WTC11 (cell line): ENCODE measurements around the gene FAM78B. TPM values are rescaled to one million over a fixed set of nuclear protein-coding genes. Genes with fewer than 3 reads are reported as not detected.

ENCODE experiments used
- ATAC-seq: fragments of 200-7000 bp; cut with Tn5 transposase; 2 replicates; pipeline ENCODE4 v1.10.0; 2021; ENCODE audit warnings: mild to moderate bottlenecking, moderate library complexity
- CTCF ChIA-PET: fragments of 300-600 bp; sonication (Branson Sonifier 250); formaldehyde crosslinking; loops from one replicate; lab custom pipeline; 2021; ENCODE audit warnings: antibody characterized with exemption; lab: Charles Lee
- POLR2A ChIA-PET: fragments of 350-600 bp; sonication (Branson Sonifier 250); formaldehyde crosslinking; loops from one replicate; lab custom pipeline; 2021; ENCODE audit warnings: antibody characterized with exemption; lab: Charles Lee
- DNase-seq: peaks from one replicate; pipeline ENCODE4 v3.0.0; 2021; ENCODE audit warnings: low spot score
- H3K27ac Mint-ChIP-seq: 2 replicates; pipeline ENCODE4 v1.8.0; 2021; ENCODE audit warnings: mixed read lengths
- H3K27me3 Mint-ChIP-seq: 2 replicates; pipeline ENCODE4 v1.8.0; 2021; ENCODE audit warnings: low read depth, mild to moderate bottlenecking, moderate library complexity, mixed read lengths
- H3K36me3 Mint-ChIP-seq: 2 replicates; pipeline ENCODE4 v1.8.0; 2021; ENCODE audit warnings: mixed read lengths
- H3K4me1 Mint-ChIP-seq: 2 replicates; pipeline ENCODE4 v1.8.0; 2022; ENCODE audit warnings: mixed read lengths
- H3K4me3 Mint-ChIP-seq: 2 replicates; pipeline ENCODE4 v1.8.0; 2021; ENCODE audit warnings: mild to moderate bottlenecking, moderate library complexity, mixed read lengths
- H3K9me3 Mint-ChIP-seq: 2 replicates; pipeline ENCODE4 v1.8.0; 2021; ENCODE audit warnings: mixed read lengths
- FOXP1 ChIP-seq: sonication (generic); formaldehyde crosslinking; IDR thresholded peaks from 2 replicates; pipeline ENCODE4 v1.8.0; 2022; ENCODE audit warnings: missing genetic modification reagents, mild to moderate bottlenecking, moderate library complexity, borderline replicate concordance
- GRHL2 ChIP-seq: fragments of 250-450 bp; sonication (Bioruptor Pico); IDR thresholded peaks from 2 replicates; pipeline ENCODE4 v1.8.0; 2022; ENCODE audit warnings: mild to moderate bottlenecking, moderate library complexity; ENCODE audit not compliant: insufficient replicate concordance, severe bottlenecking
- JUN ChIP-seq: sonication (generic); formaldehyde crosslinking; IDR thresholded peaks from 2 replicates; pipeline ENCODE4 v1.8.0; 2023; ENCODE audit warnings: mild to moderate bottlenecking, missing genetic modification reagents
- KAT7 ChIP-seq: sonication (generic); formaldehyde crosslinking; IDR thresholded peaks from 2 replicates; pipeline ENCODE4 v1.8.1; 2023; ENCODE audit warnings: missing genetic modification reagents, mild to moderate bottlenecking, borderline replicate concordance
- MXD4 ChIP-seq: fragments of 250-450 bp; sonication (Bioruptor Pico); IDR thresholded peaks from 2 replicates; pipeline ENCODE4 v1.8.0; 2021; ENCODE audit warnings: mild to moderate bottlenecking, moderate library complexity, borderline replicate concordance
- MYBL2 ChIP-seq: sonication (generic); formaldehyde crosslinking; IDR thresholded peaks from 2 replicates; pipeline ENCODE4 v1.8.1; 2023; ENCODE audit warnings: mild to moderate bottlenecking, moderate library complexity, missing genetic modification reagents
- NFYB ChIP-seq: sonication (generic); formaldehyde crosslinking; conservative IDR thresholded peaks from 2 replicates; pipeline ENCODE4 v1.8.0; 2022; ENCODE audit warnings: low read depth, missing genetic modification reagents
- RORB ChIP-seq: fragments of 250-450 bp; sonication (Bioruptor Pico); IDR thresholded peaks from 2 replicates; pipeline ENCODE4 v1.9.0; 2021; ENCODE audit warnings: mild to moderate bottlenecking
- SP1 ChIP-seq: sonication (generic); formaldehyde crosslinking; conservative IDR thresholded peaks from 2 replicates; pipeline ENCODE4 v1.8.1; 2022; ENCODE audit warnings: missing genetic modification reagents
- TCF7 ChIP-seq: sonication (generic); formaldehyde crosslinking; IDR thresholded peaks from 2 replicates; pipeline ENCODE4 v1.8.0; 2022; ENCODE audit warnings: mild to moderate bottlenecking, low read depth, missing genetic modification reagents, moderate library complexity
- ZNF121 ChIP-seq: sonication (generic); formaldehyde crosslinking; IDR thresholded peaks from 2 replicates; pipeline ENCODE4 v1.8.0; 2023; ENCODE audit warnings: missing genetic modification reagents
- ZNF138 ChIP-seq: sonication (generic); formaldehyde crosslinking; conservative IDR thresholded peaks from 2 replicates; pipeline ENCODE4 v1.8.1; 2022; ENCODE audit warnings: mild to moderate bottlenecking, moderate library complexity, missing genetic modification reagents
- total RNA-seq: library from RNA; stranded (reverse); gene quantifications from 3 replicates; pipeline ENCODE4 v1.2.3, GENCODE V29; 2021
- TF ChIP-seq, protein P1 (sequence below): sonication (generic); formaldehyde crosslinking; IDR thresholded peaks from 2 replicates; pipeline ENCODE4 v1.8.1; 2023; ENCODE audit warnings: mild to moderate bottlenecking, missing genetic modification reagents
- TF ChIP-seq, protein P2 (sequence below): sonication (generic); formaldehyde crosslinking; IDR thresholded peaks from 2 replicates; pipeline ENCODE4 v1.8.1; 2023; ENCODE audit warnings: mild to moderate bottlenecking, missing genetic modification reagents
- TF ChIP-seq, protein P3 (sequence below): sonication (generic); formaldehyde crosslinking; IDR thresholded peaks from 2 replicates; pipeline ENCODE4 v1.8.1; 2022; ENCODE audit warnings: mild to moderate bottlenecking, moderate library complexity, missing genetic modification reagents
- TF ChIP-seq, protein P4 (sequence below): sonication (generic); formaldehyde crosslinking; IDR thresholded peaks from 2 replicates; pipeline ENCODE4 v1.8.0; 2023; ENCODE audit warnings: missing genetic modification reagents
- TF ChIP-seq, protein P5 (sequence below): sonication (generic); formaldehyde crosslinking; conservative IDR thresholded peaks from 2 replicates; pipeline ENCODE4 v1.8.1; 2023; ENCODE audit warnings: mild to moderate bottlenecking, low read depth, missing genetic modification reagents, moderate library complexity
- TF ChIP-seq, protein P6 (sequence below): sonication (generic); formaldehyde crosslinking; IDR thresholded peaks from 2 replicates; pipeline ENCODE4 v1.8.0; 2023; ENCODE audit warnings: missing genetic modification reagents, mild to moderate bottlenecking, borderline replicate concordance

FAM78B gene
- total RNA-seq, 1 experiment from 2014 or later: 2.6 TPM

DNA sequence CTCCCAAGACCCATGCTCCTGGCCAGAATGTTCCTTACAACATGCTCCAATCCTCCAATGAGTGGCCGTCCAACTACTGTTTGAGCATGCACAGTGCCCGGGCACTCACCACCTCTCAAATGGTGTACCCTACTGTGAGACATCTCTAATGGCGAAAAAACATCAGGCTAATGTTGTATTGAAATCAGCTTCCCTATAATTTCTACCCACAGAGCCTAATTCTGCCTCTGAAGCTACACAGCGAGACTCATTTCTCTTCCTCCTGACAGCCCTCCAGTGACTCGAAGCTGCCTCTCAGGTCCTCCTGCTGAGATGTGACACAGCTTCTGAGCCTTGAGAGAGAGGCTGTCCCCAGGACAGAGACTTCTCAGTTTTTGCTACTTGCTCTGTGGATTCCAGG, 130.7 kb downstream of the FAM78B start:
- TF ChIP-seq, protein P1, sequence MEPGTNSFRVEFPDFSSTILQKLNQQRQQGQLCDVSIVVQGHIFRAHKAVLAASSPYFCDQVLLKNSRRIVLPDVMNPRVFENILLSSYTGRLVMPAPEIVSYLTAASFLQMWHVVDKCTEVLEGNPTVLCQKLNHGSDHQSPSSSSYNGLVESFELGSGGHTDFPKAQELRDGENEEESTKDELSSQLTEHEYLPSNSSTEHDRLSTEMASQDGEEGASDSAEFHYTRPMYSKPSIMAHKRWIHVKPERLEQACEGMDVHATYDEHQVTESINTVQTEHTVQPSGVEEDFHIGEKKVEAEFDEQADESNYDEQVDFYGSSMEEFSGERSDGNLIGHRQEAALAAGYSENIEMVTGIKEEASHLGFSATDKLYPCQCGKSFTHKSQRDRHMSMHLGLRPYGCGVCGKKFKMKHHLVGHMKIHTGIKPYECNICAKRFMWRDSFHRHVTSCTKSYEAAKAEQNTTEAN (CRISPR knock-in tag): no peak
- TF ChIP-seq, protein P2, sequence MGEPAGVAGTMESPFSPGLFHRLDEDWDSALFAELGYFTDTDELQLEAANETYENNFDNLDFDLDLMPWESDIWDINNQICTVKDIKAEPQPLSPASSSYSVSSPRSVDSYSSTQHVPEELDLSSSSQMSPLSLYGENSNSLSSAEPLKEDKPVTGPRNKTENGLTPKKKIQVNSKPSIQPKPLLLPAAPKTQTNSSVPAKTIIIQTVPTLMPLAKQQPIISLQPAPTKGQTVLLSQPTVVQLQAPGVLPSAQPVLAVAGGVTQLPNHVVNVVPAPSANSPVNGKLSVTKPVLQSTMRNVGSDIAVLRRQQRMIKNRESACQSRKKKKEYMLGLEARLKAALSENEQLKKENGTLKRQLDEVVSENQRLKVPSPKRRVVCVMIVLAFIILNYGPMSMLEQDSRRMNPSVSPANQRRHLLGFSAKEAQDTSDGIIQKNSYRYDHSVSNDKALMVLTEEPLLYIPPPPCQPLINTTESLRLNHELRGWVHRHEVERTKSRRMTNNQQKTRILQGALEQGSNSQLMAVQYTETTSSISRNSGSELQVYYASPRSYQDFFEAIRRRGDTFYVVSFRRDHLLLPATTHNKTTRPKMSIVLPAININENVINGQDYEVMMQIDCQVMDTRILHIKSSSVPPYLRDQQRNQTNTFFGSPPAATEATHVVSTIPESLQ (CRISPR knock-in tag): no peak
- no peak for TF ChIP-seq SP1 (CRISPR knock-in tag)
- TF ChIP-seq, protein P3, sequence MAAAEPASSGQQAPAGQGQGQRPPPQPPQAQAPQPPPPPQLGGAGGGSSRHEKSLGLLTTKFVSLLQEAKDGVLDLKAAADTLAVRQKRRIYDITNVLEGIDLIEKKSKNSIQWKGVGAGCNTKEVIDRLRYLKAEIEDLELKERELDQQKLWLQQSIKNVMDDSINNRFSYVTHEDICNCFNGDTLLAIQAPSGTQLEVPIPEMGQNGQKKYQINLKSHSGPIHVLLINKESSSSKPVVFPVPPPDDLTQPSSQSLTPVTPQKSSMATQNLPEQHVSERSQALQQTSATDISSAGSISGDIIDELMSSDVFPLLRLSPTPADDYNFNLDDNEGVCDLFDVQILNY (CRISPR knock-in tag): no peak
- TF ChIP-seq, protein P4, sequence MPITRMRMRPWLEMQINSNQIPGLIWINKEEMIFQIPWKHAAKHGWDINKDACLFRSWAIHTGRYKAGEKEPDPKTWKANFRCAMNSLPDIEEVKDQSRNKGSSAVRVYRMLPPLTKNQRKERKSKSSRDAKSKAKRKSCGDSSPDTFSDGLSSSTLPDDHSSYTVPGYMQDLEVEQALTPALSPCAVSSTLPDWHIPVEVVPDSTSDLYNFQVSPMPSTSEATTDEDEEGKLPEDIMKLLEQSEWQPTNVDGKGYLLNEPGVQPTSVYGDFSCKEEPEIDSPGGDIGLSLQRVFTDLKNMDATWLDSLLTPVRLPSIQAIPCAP (CRISPR knock-in tag): no peak
- no peak for TF ChIP-seq MXD4 (CRISPR knock-in tag)
- TF ChIP-seq ZNF121 (CRISPR knock-in tag): no peak
- TF ChIP-seq ZNF138 (CRISPR knock-in tag): no peak
- TF ChIP-seq GRHL2 (CRISPR knock-in tag): no peak
- no peak for TF ChIP-seq TCF7 (CRISPR knock-in tag)
- no peak for TF ChIP-seq FOXP1 (CRISPR knock-in tag)
- TF ChIP-seq MYBL2: no peak
- TF ChIP-seq, protein P5, sequence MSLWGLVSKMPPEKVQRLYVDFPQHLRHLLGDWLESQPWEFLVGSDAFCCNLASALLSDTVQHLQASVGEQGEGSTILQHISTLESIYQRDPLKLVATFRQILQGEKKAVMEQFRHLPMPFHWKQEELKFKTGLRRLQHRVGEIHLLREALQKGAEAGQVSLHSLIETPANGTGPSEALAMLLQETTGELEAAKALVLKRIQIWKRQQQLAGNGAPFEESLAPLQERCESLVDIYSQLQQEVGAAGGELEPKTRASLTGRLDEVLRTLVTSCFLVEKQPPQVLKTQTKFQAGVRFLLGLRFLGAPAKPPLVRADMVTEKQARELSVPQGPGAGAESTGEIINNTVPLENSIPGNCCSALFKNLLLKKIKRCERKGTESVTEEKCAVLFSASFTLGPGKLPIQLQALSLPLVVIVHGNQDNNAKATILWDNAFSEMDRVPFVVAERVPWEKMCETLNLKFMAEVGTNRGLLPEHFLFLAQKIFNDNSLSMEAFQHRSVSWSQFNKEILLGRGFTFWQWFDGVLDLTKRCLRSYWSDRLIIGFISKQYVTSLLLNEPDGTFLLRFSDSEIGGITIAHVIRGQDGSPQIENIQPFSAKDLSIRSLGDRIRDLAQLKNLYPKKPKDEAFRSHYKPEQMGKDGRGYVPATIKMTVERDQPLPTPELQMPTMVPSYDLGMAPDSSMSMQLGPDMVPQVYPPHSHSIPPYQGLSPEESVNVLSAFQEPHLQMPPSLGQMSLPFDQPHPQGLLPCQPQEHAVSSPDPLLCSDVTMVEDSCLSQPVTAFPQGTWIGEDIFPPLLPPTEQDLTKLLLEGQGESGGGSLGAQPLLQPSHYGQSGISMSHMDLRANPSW (CRISPR knock-in tag): no peak
- no peak for TF ChIP-seq KAT7
- TF ChIP-seq, protein P6, sequence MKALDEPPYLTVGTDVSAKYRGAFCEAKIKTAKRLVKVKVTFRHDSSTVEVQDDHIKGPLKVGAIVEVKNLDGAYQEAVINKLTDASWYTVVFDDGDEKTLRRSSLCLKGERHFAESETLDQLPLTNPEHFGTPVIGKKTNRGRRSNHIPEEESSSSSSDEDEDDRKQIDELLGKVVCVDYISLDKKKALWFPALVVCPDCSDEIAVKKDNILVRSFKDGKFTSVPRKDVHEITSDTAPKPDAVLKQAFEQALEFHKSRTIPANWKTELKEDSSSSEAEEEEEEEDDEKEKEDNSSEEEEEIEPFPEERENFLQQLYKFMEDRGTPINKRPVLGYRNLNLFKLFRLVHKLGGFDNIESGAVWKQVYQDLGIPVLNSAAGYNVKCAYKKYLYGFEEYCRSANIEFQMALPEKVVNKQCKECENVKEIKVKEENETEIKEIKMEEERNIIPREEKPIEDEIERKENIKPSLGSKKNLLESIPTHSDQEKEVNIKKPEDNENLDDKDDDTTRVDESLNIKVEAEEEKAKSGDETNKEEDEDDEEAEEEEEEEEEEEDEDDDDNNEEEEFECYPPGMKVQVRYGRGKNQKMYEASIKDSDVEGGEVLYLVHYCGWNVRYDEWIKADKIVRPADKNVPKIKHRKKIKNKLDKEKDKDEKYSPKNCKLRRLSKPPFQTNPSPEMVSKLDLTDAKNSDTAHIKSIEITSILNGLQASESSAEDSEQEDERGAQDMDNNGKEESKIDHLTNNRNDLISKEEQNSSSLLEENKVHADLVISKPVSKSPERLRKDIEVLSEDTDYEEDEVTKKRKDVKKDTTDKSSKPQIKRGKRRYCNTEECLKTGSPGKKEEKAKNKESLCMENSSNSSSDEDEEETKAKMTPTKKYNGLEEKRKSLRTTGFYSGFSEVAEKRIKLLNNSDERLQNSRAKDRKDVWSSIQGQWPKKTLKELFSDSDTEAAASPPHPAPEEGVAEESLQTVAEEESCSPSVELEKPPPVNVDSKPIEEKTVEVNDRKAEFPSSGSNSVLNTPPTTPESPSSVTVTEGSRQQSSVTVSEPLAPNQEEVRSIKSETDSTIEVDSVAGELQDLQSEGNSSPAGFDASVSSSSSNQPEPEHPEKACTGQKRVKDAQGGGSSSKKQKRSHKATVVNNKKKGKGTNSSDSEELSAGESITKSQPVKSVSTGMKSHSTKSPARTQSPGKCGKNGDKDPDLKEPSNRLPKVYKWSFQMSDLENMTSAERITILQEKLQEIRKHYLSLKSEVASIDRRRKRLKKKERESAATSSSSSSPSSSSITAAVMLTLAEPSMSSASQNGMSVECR: no peak
- TF ChIP-seq RORB: no peak
- TF ChIP-seq NFYB (CRISPR knock-in tag): no peak
- TF ChIP-seq JUN (CRISPR knock-in tag): no peak
- ChIA-PET CTCF (no interaction called here), POLR2A (no interaction called here)
- H3K27ac Mint-ChIP-seq: no peak overlapping the region
- no peaks in the 10 kb centered on the region for H3K36me3 Mint-ChIP-seq
- ATAC-seq: no peak
- H3K9me3 Mint-ChIP-seq: no peaks in the 10 kb centered on the region
- H3K27me3 Mint-ChIP-seq: no peaks in the 10 kb centered on the region; the same call in 1 of the 2 replicates
- DNase-seq: no peak
- peaks cover 28% of the 10 kb centered on the region for H3K4me1 Mint-ChIP-seq
- H3K4me3 Mint-ChIP-seq: no peak overlapping the region
